Mucosa of descending colon (tissue), 3 donors: ENCODE data around the gene HNRNPA0. TPM values are rescaled to one million over a fixed set of nuclear protein-coding genes. Genes with fewer than 3 reads are reported as not detected.

Source experiments
- ATAC-seq: fragments of 200-7000 bp; cut with Tn5 transposase; one replicate; pipeline ENCODE4 v1.9.1; 2020; ENCODE audit warnings: mild to moderate bottlenecking, moderate library complexity
- DNase-seq, 3 donors: peaks; one replicate each; pipeline ENCODE4 v3.0.0-alpha.2; 2020
- H3K36me3 ChIP-seq: fragments of 200-600 bp; one replicate; pipeline ENCODE4 v1.8.0; 2021; ENCODE audit warnings: low read depth, mild to moderate bottlenecking
- H3K4me1 ChIP-seq: fragments of 200-600 bp; one replicate; pipeline ENCODE4 v1.8.0; 2021; ENCODE audit warnings: low read depth, mild to moderate bottlenecking
- H3K4me3 ChIP-seq: fragments of 200-600 bp; one replicate; pipeline ENCODE4 v1.8.0; 2021; ENCODE audit warnings: mild to moderate bottlenecking
- H3K9me3 ChIP-seq: fragments of 200-600 bp; one replicate; pipeline ENCODE4 v1.8.0; 2021; ENCODE audit warnings: mild to moderate bottlenecking
- intact Hi-C, 2 donors: fragments of 100-400 bp; cut with DNase I in 1 of 2; cut with micrococcal nuclease in 1 of 2; formaldehyde crosslinking; loops; one replicate each; pipeline versions ENCODE4 v1.11.0 to v1.11.1; 2022; cut with DNase I, micrococcal nuclease
- total RNA-seq, 3 donors: library from RNA; stranded (reverse); fragmentation: NEBNext Ultra II Directional in 2 of 3; extraction: Animal tissue kit (Norgen Biotek cat#: 25700) in 2 of 3; gene quantifications; one replicate each; pipeline versions ENCODE4 v1.2.1 to v1.2.4, GENCODE V29; 2021 to 2023
- TF ChIP-seq, protein P1 (sequence below): fragments of 200-600 bp; IDR thresholded peaks from one replicate; pipeline ENCODE4 v1.8.0; 2022; ENCODE audit warnings: antibody characterized with exemption, mild to moderate bottlenecking
- donor health status: DM: no; HTN: no; CAD: no; lungs with moderate emphysema.
- donor health status: DM: no; HTN: no; CAD: no.
- donor health status: DM: no; HTN: yes; CAD: no.

The HNRNPA0 gene
- total RNA-seq, 3 donors from 2014 or later, result 16.9 to 27.9 (median 24.2) TPM

DNA sequence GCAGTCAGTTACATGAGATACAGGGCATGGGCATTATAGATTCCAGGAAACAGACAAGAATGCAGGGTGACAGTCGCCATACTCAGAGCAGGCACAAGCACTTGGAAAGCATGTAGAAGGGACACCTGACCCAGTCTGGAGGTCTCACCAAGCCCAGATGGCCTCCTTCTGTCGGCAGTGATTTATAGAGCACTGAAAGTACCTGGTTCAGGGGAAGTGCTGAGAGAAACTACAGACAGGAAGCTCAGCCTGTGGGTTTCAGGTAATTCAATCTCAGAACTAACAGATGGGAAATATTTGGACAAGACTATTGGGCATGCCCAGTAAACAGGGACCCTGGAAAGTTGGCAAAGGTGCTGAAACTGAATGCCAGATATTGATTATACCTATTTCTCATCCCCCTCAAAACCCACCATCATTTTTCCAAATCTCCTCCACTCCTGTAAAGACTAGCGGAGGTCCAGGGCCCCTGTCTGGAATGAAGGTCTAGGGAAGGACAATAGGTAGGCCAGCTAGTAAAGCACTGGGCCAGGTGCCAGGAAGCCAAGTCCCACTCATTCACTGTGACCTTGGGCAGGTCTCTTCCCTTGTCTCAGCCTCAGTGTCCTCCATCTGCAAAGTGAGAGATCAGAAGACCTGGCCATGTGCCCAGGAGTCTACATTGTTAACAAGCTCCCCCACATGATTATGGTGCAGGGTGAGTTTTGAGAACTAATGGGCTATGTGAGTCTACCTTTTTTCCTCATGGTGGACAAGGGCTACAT lies 45.2 kb downstream of the HNRNPA0 start:
- no peak for ATAC-seq
- TF ChIP-seq, protein P1, sequence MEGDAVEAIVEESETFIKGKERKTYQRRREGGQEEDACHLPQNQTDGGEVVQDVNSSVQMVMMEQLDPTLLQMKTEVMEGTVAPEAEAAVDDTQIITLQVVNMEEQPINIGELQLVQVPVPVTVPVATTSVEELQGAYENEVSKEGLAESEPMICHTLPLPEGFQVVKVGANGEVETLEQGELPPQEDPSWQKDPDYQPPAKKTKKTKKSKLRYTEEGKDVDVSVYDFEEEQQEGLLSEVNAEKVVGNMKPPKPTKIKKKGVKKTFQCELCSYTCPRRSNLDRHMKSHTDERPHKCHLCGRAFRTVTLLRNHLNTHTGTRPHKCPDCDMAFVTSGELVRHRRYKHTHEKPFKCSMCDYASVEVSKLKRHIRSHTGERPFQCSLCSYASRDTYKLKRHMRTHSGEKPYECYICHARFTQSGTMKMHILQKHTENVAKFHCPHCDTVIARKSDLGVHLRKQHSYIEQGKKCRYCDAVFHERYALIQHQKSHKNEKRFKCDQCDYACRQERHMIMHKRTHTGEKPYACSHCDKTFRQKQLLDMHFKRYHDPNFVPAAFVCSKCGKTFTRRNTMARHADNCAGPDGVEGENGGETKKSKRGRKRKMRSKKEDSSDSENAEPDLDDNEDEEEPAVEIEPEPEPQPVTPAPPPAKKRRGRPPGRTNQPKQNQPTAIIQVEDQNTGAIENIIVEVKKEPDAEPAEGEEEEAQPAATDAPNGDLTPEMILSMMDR, result no peak
- no peak for DNase-seq
- Histone ChIP-seq H3K4me3 (no peak overlapping the region), H3K4me1 (no peaks in the 10 kb centered on the region), H3K36me3 (no peaks in the 10 kb centered on the region), H3K9me3 (peaks cover 6% of the 10 kb centered on the region)
- intact Hi-C loops, result no loop called here

DNA sequence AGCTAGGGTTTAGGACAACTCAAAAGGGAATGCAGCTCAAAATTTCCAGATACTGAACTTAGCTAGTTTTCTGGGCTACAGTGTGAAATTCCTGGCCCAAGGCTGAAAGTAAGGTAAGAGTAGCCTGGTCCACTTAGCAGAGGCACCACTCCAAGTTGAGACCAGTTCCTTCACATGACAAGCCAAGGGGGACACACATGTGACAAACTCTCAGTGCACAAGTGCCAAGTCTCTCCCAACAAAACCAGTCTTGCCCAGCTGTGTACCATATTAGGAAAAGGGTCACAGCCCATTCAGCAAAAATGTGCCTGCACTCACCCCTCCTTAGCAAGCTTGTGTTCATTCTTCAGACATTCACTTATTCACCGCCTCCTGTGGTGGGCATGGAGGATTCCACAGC lies 46.1 kb downstream of the HNRNPA0 start:
- Histone ChIP-seq H3K36me3 (no peaks in the 10 kb centered on the region), H3K9me3 (no peaks in the 10 kb centered on the region), H3K4me3 (no peak overlapping the region), H3K4me1 (no peaks in the 10 kb centered on the region)
- TF ChIP-seq, protein P1, result no peak
- ATAC-seq, result no peak
- no peak for DNase-seq
- intact Hi-C loops, result no loop called here

DNA sequence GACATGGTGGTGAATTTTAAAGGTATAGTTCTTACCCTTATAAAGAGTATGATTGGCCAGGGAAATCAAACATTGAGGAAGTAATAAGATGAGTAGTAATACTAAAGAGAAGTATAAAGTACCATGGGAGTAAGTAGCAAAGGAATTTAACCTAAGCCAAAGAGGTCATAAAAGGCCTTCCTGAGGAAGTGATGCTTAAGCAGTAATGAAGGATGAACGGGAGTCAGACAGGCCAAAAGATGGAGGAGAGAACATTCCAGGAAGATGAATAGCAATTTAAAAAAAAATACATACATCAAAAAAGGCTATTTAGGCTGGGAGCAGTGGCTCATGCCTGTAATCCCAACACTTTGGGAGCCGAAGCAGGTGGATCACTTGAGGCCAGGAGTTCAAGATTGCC lies 47.3 kb downstream of the HNRNPA0 start:
- intact Hi-C loops, result no loop called here
- H3K9me3 ChIP-seq, result no peaks in the 10 kb centered on the region
- DNase-seq (no peak), ATAC-seq (no peak)
- H3K36me3 ChIP-seq, result no peaks in the 10 kb centered on the region
- TF ChIP-seq, protein P1, result no peak
- H3K4me3 ChIP-seq, result no peak overlapping the region
- no peaks in the 10 kb centered on the region for H3K4me1 ChIP-seq

DNA sequence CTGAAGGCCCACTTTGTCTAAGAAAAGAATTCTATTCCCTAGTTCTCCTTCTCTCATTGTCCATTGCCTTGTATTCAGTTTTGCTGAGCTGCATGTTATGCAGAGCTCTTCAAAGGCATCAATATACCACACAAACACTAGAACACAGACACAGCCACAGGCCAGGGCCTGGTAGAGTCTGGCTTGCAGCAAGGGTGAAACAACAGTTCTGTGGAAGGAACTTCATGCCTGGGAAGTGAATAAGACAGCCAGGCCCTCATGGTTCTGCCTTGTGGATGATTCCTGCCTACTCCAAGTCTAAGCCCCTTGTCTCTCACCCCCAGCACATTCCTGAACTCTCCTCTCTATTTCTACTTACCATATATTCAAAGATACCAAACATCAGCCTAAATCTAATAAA lies 49.1 kb downstream of the HNRNPA0 start:
- Histone ChIP-seq H3K4me1 (no peaks in the 10 kb centered on the region), H3K4me3 (no peak overlapping the region), H3K36me3 (no peaks in the 10 kb centered on the region), H3K9me3 (no peaks in the 10 kb centered on the region)
- DNase-seq (no peak), ATAC-seq (no peak)
- intact Hi-C loops, result no loop called here
- TF ChIP-seq, protein P1, result no peak

DNA sequence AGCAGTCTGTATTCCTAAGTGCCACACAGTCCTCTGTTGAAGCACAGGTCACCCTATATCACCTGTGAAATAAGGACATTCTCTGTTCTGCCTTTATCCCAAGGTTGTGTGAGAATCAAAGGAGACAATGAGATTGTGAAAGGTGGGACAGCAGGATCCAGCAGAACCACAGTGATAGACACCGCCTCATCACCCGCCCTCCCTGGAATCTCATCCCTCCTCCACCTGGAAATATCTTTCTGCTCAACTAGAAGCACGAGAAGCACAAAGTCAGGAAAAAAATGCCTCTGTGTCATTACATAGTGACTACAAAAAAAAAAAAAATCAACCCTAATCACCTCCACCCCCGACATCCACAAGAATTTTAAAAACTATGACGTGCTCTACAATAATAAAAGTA lies 50.6 kb downstream of the HNRNPA0 start:
- intact Hi-C loops, result no loop called here
- Histone ChIP-seq H3K36me3 (no peaks in the 10 kb centered on the region), H3K4me1 (no peaks in the 10 kb centered on the region), H3K4me3 (no peak overlapping the region), H3K9me3 (no peaks in the 10 kb centered on the region)
- ATAC-seq (no peak), DNase-seq (no peak)
- TF ChIP-seq, protein P1, result no peak

DNA sequence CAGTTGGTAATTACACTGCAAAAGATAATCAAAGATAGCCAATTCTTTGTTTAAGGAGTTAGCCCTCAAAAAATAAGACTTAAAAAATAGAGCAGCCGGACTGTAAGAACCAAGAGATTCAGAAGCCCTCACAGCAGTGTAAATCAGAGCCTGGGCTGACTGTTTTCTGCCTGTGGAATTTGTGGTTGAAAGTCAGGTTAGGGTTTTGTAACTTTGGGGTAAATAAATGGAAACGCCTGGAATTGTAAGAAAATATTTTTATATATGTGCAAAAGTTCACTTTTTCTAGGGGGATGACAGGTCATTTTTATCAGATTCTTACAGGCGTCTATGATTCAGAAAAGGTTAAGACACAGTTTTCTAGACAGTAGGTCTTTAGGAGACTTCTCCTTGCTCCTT lies 53.9 kb downstream of the HNRNPA0 start:
- Histone ChIP-seq H3K36me3 (no peaks in the 10 kb centered on the region), H3K4me1 (no peaks in the 10 kb centered on the region), H3K9me3 (no peaks in the 10 kb centered on the region), H3K4me3 (no peak overlapping the region)
- ATAC-seq, result no peak
- no peak for DNase-seq
- intact Hi-C loops, result no loop called here
- TF ChIP-seq, protein P1, result no peak
